Measurements from ENCODE around the gene DUSP18. TPM values are rescaled to one million over a fixed set of nuclear protein-coding genes. Genes with fewer than 3 reads are reported as not detected.

The DUSP18 gene
- total RNA-seq, 1 donor from 2014 or later, result 8.6 TPM

- Histone ChIP-seq H3K4me1 (ENCODE audit: insufficient read depth, low read length) (no peaks in the 10 kb centered on the region), H3K4me3 (ENCODE audit: insufficient read depth, low read depth, low read length) (no peak overlapping the region), H2AFZ (ENCODE audit: low read depth, low read length) (no peak overlapping the region), H3K36me3 (ENCODE audit: insufficient read depth, low read length) (no peaks in the 10 kb centered on the region), H3K27ac (ENCODE audit: low read depth, low read length) (no peak overlapping the region), H3K9ac (ENCODE audit: low read length) (no peak overlapping the region), H3K27me3 (ENCODE audit: insufficient read depth, low read length) (no peaks in the 10 kb centered on the region), H3K4me2 (ENCODE audit: low read length) (no peak overlapping the region), H4K20me1 (ENCODE audit: insufficient read depth, low read length) (no peaks in the 10 kb centered on the region), H3K79me2 (ENCODE audit: insufficient read depth, low read length) (no peaks in the 10 kb centered on the region), H3K9me3 (ENCODE audit: insufficient read depth, low read depth, low read length) (no peaks in the 10 kb centered on the region)
- DNase-seq (ENCODE audit: low read depth), result no peak
- FAIRE-seq, result no peak
- Mint-ChIP-seq H3K27me3 (ENCODE audit: low read depth, unreplicated experiment) (peaks cover 17% of the 10 kb centered on the region), H3K36me3 (ENCODE audit: low read depth, unreplicated experiment) (peaks cover 2% of the 10 kb centered on the region), H3K9me3 (ENCODE audit: unreplicated experiment) (peaks cover 2% of the 10 kb centered on the region), H3K4me3 (ENCODE audit: unreplicated experiment) (no peak overlapping the region), H3K27ac (ENCODE audit: unreplicated experiment) (no peak overlapping the region), H3K4me1 (ENCODE audit: low read depth, unreplicated experiment) (no peaks in the 10 kb centered on the region)
- TF ChIP-seq CTCF (IDR thresholded peaks at IDR 0.05; ENCODE audit: insufficient read depth, low read depth, low read length) (no peak), EZH2 (IDR thresholded peaks at IDR 0.05; ENCODE audit: insufficient read depth, low read length) (no peak)
Measured at GRCh38 chr22:30617819-30618218, 49.9 kb downstream of the DUSP18 start.

DNA sequence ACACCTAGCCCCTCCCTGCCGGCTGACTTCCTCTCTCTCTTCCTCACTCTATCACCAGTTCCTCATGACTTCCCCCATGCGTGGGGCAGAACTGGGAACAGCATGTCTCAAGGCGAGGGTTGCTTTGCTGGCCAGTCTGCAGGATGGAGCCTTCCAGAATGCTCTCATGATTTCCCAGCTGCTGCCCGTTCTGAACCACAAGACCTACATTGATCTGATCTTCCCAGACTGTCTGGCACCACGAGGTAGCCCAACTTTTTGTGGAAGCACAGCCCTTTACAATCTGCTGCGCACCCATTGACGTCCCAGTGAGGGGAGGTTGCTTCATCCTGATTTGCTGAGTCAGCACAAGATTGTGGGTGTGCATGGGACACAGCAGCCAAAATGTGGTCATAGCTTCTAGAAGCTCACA is 52.1 kb downstream of the DUSP18 start:
- Mint-ChIP-seq H3K9me3 (ENCODE audit: unreplicated experiment) (peaks cover 2% of the 10 kb centered on the region), H3K27me3 (ENCODE audit: low read depth, unreplicated experiment) (peaks cover 17% of the 10 kb centered on the region), H3K36me3 (ENCODE audit: low read depth, unreplicated experiment) (peaks cover 2% of the 10 kb centered on the region), H3K4me3 (ENCODE audit: unreplicated experiment) (no peak overlapping the region), H3K4me1 (ENCODE audit: low read depth, unreplicated experiment) (no peaks in the 10 kb centered on the region), H3K27ac (ENCODE audit: unreplicated experiment) (no peak overlapping the region)
- Histone ChIP-seq H3K4me1 (ENCODE audit: insufficient read depth, low read length) (no peaks in the 10 kb centered on the region), H3K4me3 (ENCODE audit: insufficient read depth, low read depth, low read length) (no peak overlapping the region), H3K4me2 (ENCODE audit: low read length) (no peak overlapping the region), H3K36me3 (ENCODE audit: insufficient read depth, low read length) (no peaks in the 10 kb centered on the region), H3K9ac (ENCODE audit: low read length) (no peak overlapping the region), H3K27me3 (ENCODE audit: insufficient read depth, low read length) (no peaks in the 10 kb centered on the region), H2AFZ (ENCODE audit: low read depth, low read length) (no peak overlapping the region), H4K20me1 (ENCODE audit: insufficient read depth, low read length) (no peaks in the 10 kb centered on the region), H3K9me3 (ENCODE audit: insufficient read depth, low read depth, low read length) (no peaks in the 10 kb centered on the region), H3K27ac (ENCODE audit: low read depth, low read length) (no peak overlapping the region), H3K79me2 (ENCODE audit: insufficient read depth, low read length) (no peaks in the 10 kb centered on the region)
- FAIRE-seq (no peak), DNase-seq (ENCODE audit: low read depth) (no peak)
- TF ChIP-seq EZH2 (IDR thresholded peaks at IDR 0.05; ENCODE audit: insufficient read depth, low read length) (no peak), CTCF (IDR thresholded peaks at IDR 0.05; ENCODE audit: insufficient read depth, low read depth, low read length) (no peak)

DNA sequence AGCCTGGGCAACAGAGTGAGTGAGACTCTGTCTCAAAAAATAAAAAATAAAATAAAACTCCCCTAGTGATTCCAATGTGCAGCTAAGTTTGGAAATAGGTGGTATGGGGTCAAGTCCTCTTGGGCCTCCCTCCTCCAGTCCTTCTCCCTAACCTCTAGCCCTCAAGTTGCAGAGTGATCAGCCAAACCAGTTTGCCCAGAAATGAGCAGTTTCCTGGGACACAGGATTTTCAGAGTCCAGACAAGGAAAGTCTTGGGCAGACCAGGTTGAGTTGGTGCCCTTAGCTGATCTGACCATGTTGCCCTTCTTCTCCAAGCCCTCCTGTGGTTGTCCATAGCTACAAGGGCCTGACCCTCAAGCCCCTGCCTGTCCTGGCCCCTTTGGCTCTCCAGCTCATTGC is 52.8 kb downstream of the DUSP18 start:
- Mint-ChIP-seq H3K27ac (ENCODE audit: unreplicated experiment) (no peak overlapping the region), H3K4me1 (ENCODE audit: low read depth, unreplicated experiment) (peaks cover 4% of the 10 kb centered on the region), H3K27me3 (ENCODE audit: low read depth, unreplicated experiment) (peaks cover 17% of the 10 kb centered on the region), H3K36me3 (ENCODE audit: low read depth, unreplicated experiment) (peaks cover 2% of the 10 kb centered on the region), H3K4me3 (ENCODE audit: unreplicated experiment) (no peak overlapping the region), H3K9me3 (ENCODE audit: unreplicated experiment) (peaks cover 2% of the 10 kb centered on the region)
- Histone ChIP-seq H2AFZ (ENCODE audit: low read depth, low read length) (no peak overlapping the region), H3K27ac (ENCODE audit: low read depth, low read length) (no peak overlapping the region), H3K79me2 (ENCODE audit: insufficient read depth, low read length) (no peaks in the 10 kb centered on the region), H4K20me1 (ENCODE audit: insufficient read depth, low read length) (no peaks in the 10 kb centered on the region), H3K9me3 (ENCODE audit: insufficient read depth, low read depth, low read length) (no peaks in the 10 kb centered on the region), H3K36me3 (ENCODE audit: insufficient read depth, low read length) (no peaks in the 10 kb centered on the region), H3K4me2 (ENCODE audit: low read length) (no peak overlapping the region), H3K27me3 (ENCODE audit: insufficient read depth, low read length) (no peaks in the 10 kb centered on the region), H3K9ac (ENCODE audit: low read length) (no peak overlapping the region), H3K4me1 (ENCODE audit: insufficient read depth, low read length) (no peaks in the 10 kb centered on the region), H3K4me3 (ENCODE audit: insufficient read depth, low read depth, low read length) (no peak overlapping the region)
- DNase-seq (ENCODE audit: low read depth) (no peak), FAIRE-seq (no peak)
- TF ChIP-seq EZH2 (IDR thresholded peaks at IDR 0.05; ENCODE audit: insufficient read depth, low read length), result no peak
